HG02981 (cell line): ENCODE data around the gene EMP2.
"Not testable (repeated sequence)": the region's sequence is repeated elsewhere in the genome, so short reads cannot be mapped to it uniquely, and the experiment has no call there.

ENCODE experiments used
- ATAC-seq: cut with Tn5 transposase; IDR thresholded peaks from one replicate; pipeline ENCODE4 v1.9.1; 2021; ENCODE audit warnings: mild to moderate bottlenecking, moderate library complexity; ENCODE audit not compliant: unreplicated experiment

The EMP2 gene, protein sequence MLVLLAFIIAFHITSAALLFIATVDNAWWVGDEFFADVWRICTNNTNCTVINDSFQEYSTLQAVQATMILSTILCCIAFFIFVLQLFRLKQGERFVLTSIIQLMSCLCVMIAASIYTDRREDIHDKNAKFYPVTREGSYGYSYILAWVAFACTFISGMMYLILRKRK

DNA sequence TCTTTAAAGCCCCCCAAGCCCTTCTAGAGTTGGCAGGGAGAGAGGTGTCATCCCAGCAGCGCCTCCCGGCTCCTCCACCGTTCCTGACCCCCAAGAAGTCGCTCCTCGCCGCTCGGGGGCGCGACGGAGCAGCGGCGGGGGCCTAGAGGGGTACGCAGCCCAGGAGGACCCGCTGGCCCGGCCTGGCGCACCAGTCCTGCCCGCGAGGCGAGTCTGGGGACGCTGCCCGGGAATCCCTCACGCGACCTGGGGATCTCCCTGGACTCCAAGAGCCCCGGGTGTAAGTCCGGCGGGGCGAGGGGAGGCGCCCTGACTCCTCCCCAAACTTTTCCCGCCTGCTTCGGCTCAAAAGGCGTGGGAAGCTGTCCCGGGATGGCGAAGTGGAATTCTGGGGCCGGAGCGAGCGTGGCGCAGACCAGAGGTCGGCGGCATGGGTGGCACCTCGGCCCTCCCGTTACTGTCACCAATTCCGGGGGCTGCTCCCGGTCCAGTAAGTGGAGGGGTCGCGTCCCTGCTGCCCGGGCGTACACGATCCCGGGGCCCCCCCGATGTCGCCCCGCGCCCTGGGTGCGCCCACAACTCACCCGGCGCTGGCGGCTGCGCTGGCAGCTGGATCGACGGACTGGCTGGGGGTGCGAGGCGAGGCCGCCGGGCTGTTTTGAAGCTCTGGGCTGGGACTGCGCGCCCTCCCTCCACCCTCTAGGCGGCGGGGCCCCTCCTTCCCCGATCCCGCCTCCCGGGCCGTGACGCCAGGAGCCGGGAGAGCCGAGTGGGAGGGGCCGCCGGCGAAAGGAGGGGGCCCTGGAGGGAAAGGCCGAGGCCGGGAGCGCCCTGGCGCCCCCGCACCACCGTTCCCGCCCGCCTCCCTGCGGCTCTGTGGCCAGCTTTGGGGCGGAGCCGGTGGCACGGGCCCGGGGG, at the start of gene EMP2:
EMP2 (minus strand) TSS at position 634 of the 918 bp plus-strand sequence. CDS start 32,981 bp downstream, outside the sequence.
- ATAC-seq: no peak

DNA sequence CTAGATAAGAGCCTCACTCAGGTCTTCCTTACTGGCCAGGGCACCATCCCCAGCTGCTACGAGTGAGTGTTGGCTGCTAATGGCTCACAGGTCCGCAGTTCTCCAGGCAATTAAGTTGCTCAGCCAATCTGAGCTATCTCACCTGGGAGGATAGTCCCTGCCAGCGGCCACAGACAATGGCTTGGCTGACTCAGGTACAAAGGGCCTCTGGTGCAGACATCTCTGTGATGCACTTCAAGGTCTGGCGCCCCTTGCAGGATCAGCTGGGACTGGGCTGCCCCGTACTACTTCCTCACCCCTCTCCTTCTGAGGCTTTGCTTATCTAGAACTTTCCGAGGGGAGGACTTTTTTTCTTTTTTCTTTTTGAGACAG, 49.2 kb upstream of the EMP2 start:
- ATAC-seq: no peak

DNA sequence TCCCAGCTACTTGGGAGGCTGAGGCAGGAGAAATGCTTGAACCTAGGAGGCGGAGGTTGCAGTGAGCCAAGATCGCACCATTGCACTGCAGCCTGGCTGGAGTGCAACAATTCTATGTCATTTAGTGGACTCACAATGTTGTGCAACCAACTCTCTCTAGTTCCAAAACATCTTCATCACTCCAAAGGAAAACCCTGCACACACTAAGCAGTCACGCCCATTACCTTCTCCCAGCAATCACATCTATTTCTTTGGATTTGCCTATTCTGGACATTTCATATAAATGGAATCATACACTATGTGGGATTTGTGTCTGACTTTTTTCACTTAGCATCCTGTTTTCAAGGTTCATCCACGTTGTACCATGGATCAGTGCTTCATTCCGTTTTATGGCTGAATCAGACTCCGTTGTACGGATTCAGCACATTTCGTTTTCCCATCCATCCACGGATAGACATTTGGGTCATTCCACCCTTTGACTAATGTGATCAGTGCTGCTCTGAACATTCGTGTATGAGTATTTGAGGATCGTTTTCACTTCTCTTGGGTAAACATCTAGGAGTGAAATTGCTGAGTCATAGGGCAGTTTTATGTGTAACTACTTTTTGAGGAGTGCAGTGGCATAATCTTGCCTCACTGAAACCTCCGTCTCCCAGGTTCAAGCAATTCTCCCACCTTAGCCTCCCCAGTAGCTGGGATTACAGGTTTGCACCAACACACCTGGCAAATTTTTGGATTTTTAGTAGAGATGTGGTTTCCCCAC, 45.4 kb upstream of the EMP2 start:
- no peak for ATAC-seq

DNA sequence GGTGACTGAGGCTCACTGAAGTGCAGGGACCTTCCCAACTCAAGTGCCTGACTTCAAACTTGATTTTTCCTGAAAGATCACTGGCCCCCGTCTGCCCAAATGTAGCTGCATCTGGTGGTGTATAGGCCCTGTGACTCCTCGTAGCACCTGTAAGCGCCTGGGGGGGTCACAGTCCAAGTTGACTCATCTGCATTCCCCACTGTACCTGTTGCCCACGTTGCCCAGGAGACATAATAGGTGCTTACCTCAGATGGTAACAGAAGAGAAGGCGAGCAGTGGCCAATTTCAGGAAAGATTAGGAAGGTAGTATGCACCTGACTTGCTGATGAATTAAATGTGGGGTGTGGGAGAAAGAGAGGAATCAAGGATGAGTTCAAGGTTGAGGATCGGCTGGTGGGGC, 44.1 kb upstream of the EMP2 start:
- no peak for ATAC-seq

DNA sequence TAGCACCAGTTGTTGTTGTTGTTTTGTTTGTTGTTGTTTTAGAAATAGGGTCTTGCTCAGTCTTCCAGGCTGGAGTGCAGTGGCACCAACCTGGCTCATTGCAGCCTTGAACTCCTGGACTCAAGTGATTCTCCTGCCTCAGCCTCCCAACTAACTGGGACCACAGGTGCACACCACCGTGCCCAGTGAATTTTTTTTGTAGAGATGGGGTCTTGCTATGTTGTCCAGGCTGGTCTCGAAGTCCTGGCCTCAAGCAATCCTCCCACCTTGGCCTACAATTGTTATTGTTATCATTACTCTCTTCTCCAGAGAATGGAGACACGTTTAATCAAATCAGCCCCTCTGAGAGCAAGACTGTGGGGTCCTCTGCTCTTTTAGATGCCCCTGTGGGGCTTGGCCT, 42.7 kb upstream of the EMP2 start:
- ATAC-seq: no peak

DNA sequence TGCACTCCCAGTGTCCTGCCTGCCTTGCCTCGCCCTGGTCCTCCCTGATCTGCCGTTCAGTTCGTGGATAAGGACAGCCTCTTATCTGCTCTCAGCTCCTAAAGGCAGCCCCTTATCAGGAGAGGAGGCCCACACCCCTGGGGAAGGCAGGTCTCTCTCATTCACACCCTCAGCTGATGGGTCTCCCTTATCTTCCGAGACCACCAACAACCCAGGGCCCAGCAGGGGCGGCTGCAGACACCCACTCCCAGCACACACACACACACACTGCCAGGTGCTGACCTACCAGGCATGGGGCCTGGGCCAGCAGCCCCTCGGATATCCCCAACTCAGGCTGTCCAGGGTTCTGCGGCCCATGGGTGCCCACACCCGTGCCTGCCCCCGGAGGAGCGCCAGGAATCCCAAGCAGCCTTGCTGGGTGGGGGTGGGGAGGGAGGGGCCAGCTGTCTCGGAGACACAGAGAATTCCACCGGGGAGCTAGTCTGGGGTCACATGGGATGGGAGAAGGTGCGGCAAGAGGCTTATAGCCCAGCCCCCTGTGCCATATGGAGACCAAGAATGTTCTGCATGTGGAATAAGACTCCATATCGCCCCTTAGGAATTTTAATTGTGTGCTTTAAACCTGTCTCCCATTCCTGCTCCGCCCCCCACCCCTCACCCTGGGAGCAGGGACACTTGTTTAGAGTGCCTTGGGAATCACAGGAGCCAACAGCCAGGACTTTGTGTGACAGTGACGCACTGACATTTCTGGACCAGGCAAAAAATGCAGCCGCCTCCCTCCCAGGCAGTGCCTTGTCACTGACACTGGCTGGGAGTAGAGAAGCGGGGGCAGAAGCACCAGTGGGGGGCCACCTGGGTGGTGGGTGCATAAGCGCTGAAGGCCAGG, 41.9 kb upstream of the EMP2 start:
- ATAC-seq: no peak

DNA sequence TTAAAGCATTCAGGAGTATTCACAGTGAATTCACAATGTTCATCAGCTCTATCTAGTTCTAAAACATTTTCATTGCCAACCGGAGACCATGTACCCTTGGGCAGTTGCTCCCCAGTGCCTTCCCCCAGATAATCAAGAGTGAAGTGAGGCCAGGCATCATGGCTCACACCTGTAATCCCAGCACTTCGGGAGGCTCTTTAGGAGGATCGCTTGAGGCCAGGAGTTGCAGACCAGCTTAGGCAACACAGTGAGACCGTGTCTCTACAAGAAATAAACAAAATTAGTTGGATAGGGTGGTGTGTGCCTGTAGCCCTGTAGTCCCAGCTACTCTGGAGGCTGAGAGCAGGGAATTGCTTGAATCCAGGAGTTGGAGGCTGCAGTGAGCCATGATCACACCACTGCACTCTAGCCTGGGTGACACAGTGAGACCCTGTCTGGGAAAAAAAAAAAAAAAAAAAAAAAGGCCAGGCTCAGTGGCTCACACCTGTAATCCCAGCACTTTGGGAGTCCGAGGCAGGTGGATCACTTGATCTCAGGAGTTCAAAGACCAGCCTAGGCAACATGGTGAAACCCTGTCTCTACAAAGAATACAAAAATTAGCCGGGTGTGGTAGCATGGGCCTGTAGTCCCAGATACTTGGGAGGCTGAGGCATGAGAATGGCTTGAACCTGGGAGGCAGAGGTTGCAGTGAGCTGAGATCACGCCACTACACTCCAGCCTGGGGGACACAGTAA, 41.0 kb upstream of the EMP2 start:
- ATAC-seq: not testable (repeated sequence)

DNA sequence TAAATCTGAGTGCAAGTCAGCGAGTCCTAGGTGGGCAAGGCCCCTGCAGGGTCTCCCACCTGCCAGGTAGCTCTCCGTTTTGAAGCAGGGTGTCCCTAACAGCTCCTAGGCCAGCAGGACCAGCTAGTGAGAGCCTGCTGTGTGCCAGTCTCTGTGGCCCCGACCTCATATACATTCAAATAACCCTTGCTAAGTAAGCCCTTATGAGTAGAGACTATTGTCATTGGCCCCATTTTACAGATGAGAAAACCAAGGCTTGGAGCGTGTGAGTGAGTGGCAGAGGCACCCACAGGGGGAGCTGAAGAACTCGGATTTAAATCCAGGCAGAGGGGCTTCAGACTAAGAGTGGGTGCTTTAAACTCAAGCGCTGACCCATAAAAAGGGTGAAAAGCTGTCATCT, 39.7 kb upstream of the EMP2 start:
- no peak for ATAC-seq

DNA sequence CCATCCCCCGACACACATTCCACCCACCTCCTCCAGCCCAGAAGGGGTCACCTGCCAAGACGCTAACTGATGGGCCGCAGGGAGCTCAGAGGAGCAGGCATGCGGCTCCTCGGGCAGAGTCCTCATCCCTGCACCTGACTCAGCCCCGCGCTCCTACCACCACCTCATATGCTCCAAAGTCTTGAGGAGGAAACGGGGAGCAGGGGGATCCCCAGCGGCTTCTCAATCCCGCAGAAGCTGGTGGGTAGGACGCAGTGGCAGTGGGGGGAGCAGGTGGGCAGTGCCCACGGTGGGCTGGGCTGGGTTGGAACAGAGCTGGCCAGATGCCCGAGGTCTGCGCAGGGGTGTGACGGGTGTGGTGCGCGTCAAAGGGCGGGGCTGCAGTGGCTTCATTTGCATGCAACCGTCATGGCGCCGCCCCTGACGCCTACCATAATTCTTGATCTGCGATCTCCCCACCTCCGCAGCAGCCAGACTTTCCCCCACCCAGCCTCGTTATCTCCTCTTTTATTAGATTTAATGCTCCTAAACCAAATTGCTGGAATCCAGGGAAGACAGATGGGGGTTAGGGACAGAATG, 39.0 kb upstream of the EMP2 start:
- ATAC-seq: no peak

DNA sequence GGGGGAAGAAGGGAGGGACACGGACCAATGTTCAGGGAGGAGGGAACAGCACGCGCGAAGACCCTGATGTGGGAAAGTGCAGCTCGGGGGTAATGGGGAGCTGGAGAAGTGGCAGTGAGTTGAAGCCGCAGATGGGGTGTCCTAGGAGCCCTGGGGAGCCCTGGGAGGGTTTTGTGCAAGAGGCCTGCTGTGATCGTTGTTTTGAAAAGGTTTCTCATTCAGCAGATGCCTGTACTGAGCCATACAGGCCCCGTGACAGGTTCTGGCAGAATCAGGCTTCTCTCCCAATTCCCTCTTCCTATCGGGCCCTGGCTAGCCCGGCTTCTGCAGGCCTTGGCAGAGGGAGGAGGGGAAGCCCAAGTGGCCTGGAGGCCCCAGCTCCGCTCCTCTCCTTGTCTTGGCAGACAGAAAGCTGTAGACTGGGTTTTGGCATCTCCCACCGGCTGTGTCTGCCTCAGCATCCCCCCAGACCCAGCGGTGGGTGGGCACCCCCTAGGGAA, 38.4 kb upstream of the EMP2 start:
- ATAC-seq: no peak

DNA sequence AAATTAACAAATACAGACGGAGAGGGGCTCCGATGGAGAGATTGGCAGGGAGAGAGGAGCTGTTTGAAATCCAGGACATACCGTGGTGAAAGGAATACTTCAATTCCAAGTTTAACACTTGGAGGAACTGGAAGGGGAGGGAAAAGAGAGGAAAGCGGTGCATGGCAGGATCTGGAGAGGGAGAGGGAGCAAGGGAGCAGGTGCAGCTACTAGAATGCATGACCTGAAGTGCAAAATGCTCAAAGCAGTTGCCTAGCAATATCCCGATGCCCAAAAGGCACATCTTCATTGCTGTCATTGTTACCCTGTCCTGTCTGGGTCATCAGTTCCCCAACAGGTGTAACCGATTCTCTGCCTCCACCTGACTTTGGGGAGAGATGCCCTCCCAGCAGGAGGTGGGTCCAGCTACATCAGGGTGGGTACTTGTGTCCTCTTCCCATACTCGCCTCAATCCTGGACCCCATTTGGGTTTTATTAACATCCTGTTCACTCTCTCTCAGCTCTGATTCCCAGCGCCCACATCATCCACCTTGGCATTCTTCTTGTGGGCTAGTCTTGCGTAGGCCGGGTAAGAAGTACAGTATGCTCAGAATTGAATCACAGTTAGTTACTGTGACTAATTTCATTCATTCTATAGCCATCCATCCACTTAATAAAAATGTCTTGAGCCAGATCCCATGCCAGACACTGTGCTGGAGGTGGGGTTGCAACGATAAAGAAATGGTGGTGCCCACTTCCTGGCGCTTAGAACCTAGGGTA, 37.4 kb upstream of the EMP2 start:
- ATAC-seq: no peak

DNA sequence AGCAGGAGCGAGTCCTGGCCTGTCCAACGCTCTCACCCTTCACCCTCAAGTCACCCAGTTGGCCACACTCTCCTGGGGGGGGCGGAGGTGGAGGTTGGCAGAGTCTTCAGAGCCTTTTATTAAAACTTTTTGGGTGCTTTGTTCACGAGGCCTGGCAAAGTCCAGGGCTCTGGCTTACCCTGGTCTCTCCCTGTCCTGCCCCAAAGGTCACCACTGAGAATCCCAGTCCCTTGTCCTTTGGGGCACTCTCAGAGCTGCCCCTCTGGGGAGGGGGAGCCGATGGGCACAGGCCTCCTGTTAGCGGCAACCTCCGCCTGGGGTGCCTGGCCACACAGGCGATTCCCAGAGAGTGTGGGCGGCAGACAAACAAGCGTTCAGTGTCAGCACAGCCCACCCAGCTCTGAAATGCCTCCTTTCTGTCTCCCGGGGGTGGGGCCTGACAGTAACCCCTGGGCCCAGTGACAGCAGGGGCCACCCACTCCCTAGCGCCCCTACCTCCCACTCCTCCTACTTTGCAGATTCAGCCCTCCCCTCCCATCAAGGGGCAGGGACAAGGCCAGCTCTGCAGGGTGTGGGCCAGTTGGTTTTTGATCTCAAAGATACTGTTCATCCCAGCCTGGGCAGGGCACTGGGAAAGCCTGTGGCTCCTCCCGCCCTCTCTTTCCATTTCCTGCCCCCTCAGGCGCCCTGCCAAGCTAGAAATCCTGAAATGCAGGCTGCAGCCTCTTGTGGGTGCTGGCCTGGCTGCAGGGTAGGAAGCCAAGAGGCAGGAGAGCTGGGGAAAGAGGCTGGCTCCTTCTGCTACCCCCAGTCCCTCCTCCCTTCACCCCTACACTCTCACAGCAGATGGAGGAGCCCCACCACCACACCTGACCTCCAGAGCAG, 36.6 kb upstream of the EMP2 start:
- ATAC-seq: no peak

DNA sequence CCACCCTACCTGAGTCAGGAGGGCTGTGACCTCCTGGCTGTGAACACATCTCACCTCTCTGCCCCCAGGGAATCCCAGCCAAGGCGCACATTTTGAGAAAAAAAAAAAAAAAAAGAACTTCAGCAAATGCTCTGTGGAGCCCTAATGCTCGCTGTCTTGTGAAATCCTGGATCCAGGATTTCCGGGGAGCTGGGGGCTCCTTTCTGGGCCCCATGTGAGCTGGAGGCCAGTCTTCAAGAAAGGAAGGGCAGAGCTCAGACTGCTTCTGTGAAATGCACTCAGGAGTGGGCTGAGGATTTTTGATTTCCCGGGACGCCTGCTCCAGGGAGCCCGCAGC, 36.0 kb upstream of the EMP2 start:
- no peak for ATAC-seq

DNA sequence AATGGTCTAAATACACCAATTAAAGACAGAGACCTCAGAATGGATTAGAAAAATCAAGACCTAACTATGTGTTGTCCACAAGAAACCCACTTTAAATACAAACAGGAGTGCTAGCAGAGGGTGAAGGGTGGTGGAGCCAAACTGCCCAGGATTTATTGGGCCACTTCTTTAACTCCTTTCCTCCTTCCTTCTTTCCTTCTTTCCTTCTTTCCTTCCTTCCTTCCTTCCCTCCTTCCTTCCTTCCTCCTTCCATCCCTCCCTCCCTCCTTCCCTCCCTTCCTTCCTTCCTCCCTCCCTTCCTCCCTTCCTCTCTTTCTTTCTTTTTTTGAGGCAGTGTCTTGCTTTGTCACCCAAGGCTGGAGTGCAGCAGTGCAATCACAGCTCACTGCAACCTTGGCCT, 34.3 kb upstream of the EMP2 start:
- no peak for ATAC-seq

DNA sequence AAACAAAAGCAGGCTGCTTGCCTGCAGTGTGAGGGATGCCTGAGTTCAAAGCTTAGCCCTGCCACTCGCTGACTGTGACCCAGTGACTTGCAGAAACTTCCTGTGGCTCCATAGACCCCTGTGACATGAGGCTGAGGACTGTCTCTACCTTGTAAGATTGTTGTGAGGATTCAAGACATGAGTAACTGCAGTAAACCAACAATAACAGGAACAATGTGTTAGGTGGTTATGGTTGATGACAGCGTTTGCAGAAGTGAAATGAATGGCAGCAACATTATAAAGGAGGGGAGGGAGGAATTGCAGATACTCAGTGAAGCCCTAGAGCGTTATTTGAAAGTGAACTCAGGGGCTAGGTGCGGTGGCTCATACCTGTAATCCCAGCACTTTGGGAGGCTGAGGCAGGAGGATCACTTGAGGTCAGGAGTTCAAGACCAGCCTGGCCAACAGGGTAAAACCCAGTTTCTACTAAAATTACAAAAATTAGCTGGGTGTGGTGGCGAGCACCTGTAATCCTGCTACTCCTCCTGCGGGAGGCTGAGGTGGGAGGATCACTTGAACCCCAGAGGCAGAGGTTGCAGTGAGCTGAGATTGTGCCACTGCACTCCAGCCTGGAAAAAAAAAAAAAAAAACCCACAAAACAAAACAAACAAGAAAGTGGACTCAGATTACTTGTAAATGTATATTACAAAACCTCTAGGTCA, 33.5 kb upstream of the EMP2 start:
- no peak for ATAC-seq

DNA sequence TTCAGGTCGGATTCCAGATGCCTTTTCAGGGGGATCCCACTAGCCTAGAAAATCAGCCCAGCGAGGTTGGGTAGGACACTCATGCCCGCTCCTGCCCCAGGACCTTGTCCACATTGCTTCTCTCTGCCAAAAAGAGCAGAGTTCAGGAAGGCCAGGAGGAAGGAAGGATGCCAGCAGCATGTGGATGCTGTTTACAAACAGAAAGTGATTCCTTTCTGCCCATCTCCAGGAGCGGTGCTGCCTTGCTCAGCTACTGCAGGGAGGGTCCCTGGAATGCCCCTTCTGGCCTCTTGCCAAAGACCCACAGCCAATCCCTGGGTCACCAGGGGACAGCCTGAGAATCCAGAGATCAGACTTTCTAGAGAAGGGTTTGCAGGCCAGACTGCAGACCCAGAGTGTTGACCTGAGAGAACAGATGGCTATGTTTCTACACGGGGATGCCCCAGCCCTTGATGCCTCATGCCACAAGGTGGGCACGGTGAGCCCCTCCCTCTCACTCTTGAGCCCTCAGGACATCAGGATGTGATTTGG, 32.3 kb upstream of the EMP2 start:
- ATAC-seq: no peak

DNA sequence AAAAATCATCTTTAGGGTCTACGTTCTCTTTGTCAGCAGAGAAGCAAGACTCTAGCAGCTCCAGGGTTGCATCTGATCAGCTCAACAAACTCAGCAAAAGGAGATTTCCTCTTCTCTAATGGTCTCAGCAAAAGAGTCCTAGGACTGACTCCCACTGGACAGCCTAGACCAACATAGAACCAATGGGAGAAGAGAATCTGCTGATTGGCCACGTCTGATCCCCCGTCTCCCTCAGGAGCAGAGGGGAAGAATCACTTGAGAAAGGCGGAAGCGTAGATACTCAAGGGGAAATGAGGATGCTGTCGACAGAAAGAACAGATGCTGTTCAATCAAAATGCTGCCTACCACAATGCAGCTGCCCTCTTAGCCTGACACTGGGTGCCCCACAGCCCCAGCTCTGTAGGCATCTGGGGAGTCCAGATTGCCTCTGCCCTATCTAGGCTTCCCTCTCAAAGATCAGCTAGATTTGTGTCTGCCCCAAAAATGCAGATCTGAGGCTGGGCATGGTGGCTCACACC, 31.5 kb upstream of the EMP2 start:
- no peak for ATAC-seq
